Head of caudate nucleus (tissue), 42 donors: ENCODE results near the gene KLHL40.

ENCODE experiments used
- DNase-seq, 42 donors: peaks; one replicate each; pipeline versions ENCODE4 v3.0.0 to v3.0.0-alpha.2; 2020 to 2021; ENCODE audit warnings: mixed read lengths in 7 of 42
- intact Hi-C: fragments of 100-400 bp; cut with DNase I; formaldehyde crosslinking; loops from one replicate; pipeline ENCODE4 v1.15.0; 2022

Gene KLHL40

GRCh38 chr3:42685891-42686820, 819 bp downstream of the KLHL40 start:
- intact Hi-C loops, result no loop called here
- DNase-seq, result peak in 17 of 42 donors; percentile 1 to 43 (median 12)

GRCh38 chr3:42686832-42687650, 1.7 kb downstream of the KLHL40 start:
- peak in 12 of 42 donors; percentile 1 to 32 (median 8) for DNase-seq
- intact Hi-C loops, result no loop called here

GRCh38 chr3:42688016-42688415, 2.7 kb downstream of the KLHL40 start:
- intact Hi-C loops, result no loop called here
- DNase-seq, result peak in 10 of 42 donors; percentile 1 to 29 (median 11)

- intact Hi-C loops, result no loop called here
- DNase-seq, result peak in 16 of 42 donors; percentile 0 to 35 (median 11)
Measured at GRCh38 chr3:42688487-42689420, 3.4 kb downstream of the KLHL40 start.

GRCh38 chr3:42689421-42690014, 4.2 kb downstream of the KLHL40 start:
- peak in 11 of 42 donors; percentile 1 to 19 (median 5) for DNase-seq
- intact Hi-C loops, result no loop called here

GRCh38 chr3:42690191-42690590, 4.9 kb downstream of the KLHL40 start:
- intact Hi-C loops, result no loop called here
- DNase-seq, result peak in 8 of 42 donors; percentile 2 to 36 (median 8)

- intact Hi-C loops, result no loop called here
- peak in 22 of 42 donors; percentile 7 to 79 (median 50) for DNase-seq
Measured at GRCh38 chr3:42690766-42691680, 5.7 kb downstream of the KLHL40 start.

- intact Hi-C loops, result no loop called here
- peak in 15 of 42 donors; percentile 1 to 39 (median 13) for DNase-seq
Measured at GRCh38 chr3:42691816-42692666, 6.7 kb downstream of the KLHL40 start.

GRCh38 chr3:42692667-42693529, 7.6 kb downstream of the KLHL40 start:
- peak in 14 of 42 donors; percentile 2 to 37 (median 11) for DNase-seq
- intact Hi-C loops, result no loop called here

GRCh38 chr3:42693530-42693930, 8.2 kb downstream of the KLHL40 start:
- DNase-seq, result peak in 8 of 42 donors; percentile 5 to 31 (median 13)
- intact Hi-C loops, result no loop called here

GRCh38 chr3:42694366-42694765, 9.0 kb downstream of the KLHL40 start:
- no peak for DNase-seq
- intact Hi-C loops, result no loop called here

- peak in 12 of 42 donors; percentile 4 to 32 (median 10) for DNase-seq
- intact Hi-C loops, result no loop called here
Measured at GRCh38 chr3:42696356-42697288, 11.3 kb downstream of the KLHL40 start.

GRCh38 chr3:42697289-42698051, 12.1 kb downstream of the KLHL40 start:
- DNase-seq, result peak in 12 of 42 donors; percentile 3 to 34 (median 10)

More at GRCh38 chr3:42697289-42698051, 12.1 kb downstream of the KLHL40 start:
- intact Hi-C loops, result no loop called here
